Activated CD8-positive, alpha-beta memory T cell treated with anti-CD3 and anti-CD28 coated beads, Interleukin-2, amount 10 ng/mL, durations not matched to agents 7 days and 5 days (primary cell): ENCODE measurements around the gene MRPS34. TPM values are rescaled to one million over a fixed set of nuclear protein-coding genes. Genes with fewer than 3 reads are reported as not detected.
"Not testable (repeated sequence)": the region's sequence is repeated elsewhere in the genome, so short reads cannot be mapped to it uniquely, and the experiment has no call there.

ENCODE experiments used
- ATAC-seq: fragments of 150-1000 bp; cut with Tn5 transposase; one replicate; pipeline ENCODE4 v1.10.0; 2021; ENCODE audit warnings: moderate library complexity
- CTCF ChIA-PET: fragments of 350-600 bp; sonication (Branson Sonifier 250); formaldehyde crosslinking; loops from one replicate; lab custom pipeline; 2021; ENCODE audit warnings: antibody characterized with exemption; lab: Charles Lee
- DNase-seq: peaks from one replicate; pipeline ENCODE4 v3.0.0-alpha.2; 2020
- H3K27ac Mint-ChIP-seq: one replicate; pipeline ENCODE4 v1.8.0; 2021; ENCODE audit warnings: mild to moderate bottlenecking, mixed read lengths
- H3K27me3 Mint-ChIP-seq: one replicate; pipeline ENCODE4 v1.8.0; 2021; ENCODE audit warnings: mixed read lengths
- H3K36me3 Mint-ChIP-seq: one replicate; pipeline ENCODE4 v1.8.0; 2021; ENCODE audit warnings: mild to moderate bottlenecking, mixed read lengths
- H3K4me1 Mint-ChIP-seq: one replicate; pipeline ENCODE4 v1.8.0; 2021; ENCODE audit warnings: mixed read lengths
- H3K4me3 Mint-ChIP-seq: one replicate; pipeline ENCODE4 v1.8.0; 2021; ENCODE audit warnings: mild to moderate bottlenecking, moderate library complexity, mixed read lengths
- H3K9me3 Mint-ChIP-seq: one replicate; pipeline ENCODE4 v1.8.0; 2022; ENCODE audit warnings: low read depth, mixed read lengths
- total RNA-seq, 2 experiments: library from RNA; stranded (reverse); gene quantifications; one replicate each; pipeline ENCODE4 v1.2.3, GENCODE V29; 2021

MRPS34 gene
- total RNA-seq, 2 experiments from 2014 or later, result 134 to 154 TPM

DNA sequence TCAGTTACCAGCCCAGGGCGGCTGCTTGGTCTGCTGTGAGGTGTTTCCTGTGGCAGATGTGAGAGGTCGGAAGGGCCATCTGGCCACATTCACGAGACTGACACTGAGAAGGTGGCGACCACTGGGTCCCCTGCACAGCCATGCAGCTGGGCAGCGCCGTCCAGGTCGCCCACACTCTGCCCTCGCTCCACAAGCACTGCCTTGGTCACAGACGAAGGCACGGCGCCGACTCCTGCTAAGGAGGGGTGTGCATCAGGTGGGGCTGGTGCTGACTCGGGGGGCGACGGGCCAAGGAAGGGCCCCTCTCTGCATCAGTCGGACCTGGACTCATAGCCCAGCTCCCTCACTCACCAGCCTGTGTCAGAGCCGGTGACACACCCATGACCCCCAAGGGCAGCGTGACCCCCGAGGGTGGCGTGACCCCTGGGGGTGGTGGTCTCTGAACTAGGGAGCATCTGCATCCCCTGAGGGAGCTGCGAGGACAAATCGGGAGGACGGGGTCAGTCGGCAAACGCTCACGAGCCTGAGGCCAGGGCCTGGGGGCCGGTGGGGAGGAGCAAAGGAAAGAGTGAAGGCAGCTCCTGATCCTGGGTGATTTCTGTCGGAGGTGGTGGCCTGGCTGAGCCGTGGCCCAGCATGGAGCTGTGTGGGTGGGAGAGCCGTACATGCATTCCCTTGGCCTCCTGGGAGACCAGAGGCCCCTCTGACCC is 32.0 kb downstream of the MRPS34 start:
- CTCF ChIA-PET, result no interaction called here
- no peaks in the 10 kb centered on the region for H3K4me1 Mint-ChIP-seq
- no peak for ATAC-seq
- H3K4me3 Mint-ChIP-seq, result no peak overlapping the region
- H3K27me3 Mint-ChIP-seq, result no peaks in the 10 kb centered on the region
- H3K9me3 Mint-ChIP-seq, result no peaks in the 10 kb centered on the region
- H3K36me3 Mint-ChIP-seq, result peaks cover 2% of the 10 kb centered on the region
- no peak overlapping the region for H3K27ac Mint-ChIP-seq
- no peak for DNase-seq

DNA sequence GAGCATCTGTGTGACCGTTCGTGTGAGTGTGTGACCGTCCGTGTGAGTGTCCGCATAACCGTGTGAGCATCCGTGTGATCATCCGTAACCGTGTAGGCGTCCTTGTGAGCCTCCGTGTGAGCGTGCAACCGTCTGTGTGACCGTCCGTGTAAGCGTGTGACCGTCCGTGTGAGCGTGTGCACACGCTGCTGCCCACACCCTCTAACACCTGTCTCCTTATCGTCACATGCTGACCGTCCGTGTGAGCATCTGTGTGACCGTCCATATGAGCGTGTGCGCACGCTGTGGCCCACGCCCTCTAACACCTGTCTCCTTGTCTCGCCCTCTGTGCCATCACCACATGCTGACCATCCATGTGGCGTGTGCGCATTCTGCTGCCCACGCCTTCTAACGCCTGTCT is 32.7 kb downstream of the MRPS34 start:
- DNase-seq (no peak), ATAC-seq (no peak)
- Mint-ChIP-seq H3K27me3 (no peaks in the 10 kb centered on the region), H3K4me1 (no peaks in the 10 kb centered on the region), H3K4me3 (no peak overlapping the region), H3K9me3 (no peaks in the 10 kb centered on the region), H3K27ac (no peak overlapping the region), H3K36me3 (peaks cover 2% of the 10 kb centered on the region)
- CTCF ChIA-PET, result no interaction called here

DNA sequence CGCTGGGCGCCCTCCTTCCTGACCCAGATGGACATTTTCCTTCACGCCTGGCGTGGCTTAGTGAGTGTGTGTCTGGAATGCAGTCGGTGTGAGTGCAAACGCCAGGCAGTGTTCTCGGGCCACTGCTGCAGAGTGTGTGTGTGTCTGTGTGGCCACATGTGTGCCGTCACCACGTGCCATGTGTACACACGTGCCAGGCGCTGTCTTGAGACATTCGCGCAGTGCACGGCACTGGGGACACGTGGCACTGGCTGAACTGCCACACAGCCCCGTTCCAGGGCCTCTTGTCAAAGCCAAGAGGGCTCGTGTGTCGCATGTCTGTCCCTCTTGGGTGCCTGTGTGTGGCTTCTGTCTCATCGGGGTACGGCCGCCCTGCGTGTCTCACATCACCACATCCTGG is 38.1 kb downstream of the MRPS34 start:
- DNase-seq (no peak), ATAC-seq (no peak)
- peaks cover 4% of the 10 kb centered on the region for H3K9me3 Mint-ChIP-seq
- H3K36me3 Mint-ChIP-seq, result peaks cover 10% of the 10 kb centered on the region
- H3K4me3 Mint-ChIP-seq, result no peak overlapping the region
- no peaks in the 10 kb centered on the region for H3K4me1 Mint-ChIP-seq
- no peak overlapping the region for H3K27ac Mint-ChIP-seq
- CTCF ChIA-PET, result no interaction called here
- H3K27me3 Mint-ChIP-seq, result no peaks in the 10 kb centered on the region

DNA sequence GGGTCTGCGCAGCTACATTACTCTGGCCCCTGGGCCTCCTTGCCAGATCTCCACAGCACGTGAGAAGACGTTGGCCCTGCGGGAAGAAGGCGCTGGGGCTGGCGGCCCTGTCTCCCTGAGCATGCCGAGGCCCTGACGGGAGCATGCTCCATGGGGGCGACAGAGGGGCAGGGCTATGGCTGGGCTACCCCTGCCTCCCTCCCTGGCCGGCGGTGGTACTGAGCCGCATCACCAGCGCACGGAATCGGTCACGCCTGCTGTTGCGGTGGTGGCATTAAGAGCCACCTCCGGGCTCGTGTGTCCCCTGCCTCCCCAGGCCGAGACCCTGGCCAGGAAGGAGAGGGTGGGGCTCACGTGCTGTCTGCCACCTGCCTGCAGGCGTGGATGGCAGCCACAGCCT is 38.8 kb downstream of the MRPS34 start:
- Mint-ChIP-seq H3K9me3 (peaks cover 4% of the 10 kb centered on the region), H3K4me1 (no peaks in the 10 kb centered on the region), H3K27ac (no peak overlapping the region), H3K4me3 (no peak overlapping the region), H3K27me3 (no peaks in the 10 kb centered on the region), H3K36me3 (peaks cover 13% of the 10 kb centered on the region)
- DNase-seq, result no peak
- CTCF ChIA-PET, result no interaction called here
- ATAC-seq, result no peak

DNA sequence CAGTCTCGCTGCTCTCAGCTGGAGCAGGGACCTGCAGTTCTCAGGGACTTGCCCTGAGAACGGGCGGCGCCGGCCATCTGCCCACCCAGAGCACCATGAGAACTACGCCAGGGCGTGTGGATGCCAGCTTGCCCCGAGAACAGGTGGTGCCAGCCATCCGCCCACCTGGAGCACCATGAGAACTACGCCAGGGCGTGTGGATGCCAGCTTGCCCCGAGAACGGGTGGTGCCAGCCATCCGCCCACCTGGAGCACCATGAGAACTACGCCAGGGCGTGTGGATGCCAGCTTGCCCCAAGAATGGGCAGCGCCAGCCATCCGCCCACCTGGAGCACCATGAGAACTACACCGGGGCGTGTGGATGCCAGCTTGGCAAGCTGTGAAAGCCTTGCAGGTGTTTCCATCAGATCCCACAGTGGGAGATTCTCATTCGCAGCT is 40.4 kb downstream of the MRPS34 start:
- ATAC-seq, H3K27me3 Mint-ChIP-seq, H3K4me1 Mint-ChIP-seq, DNase-seq, H3K9me3 Mint-ChIP-seq, H3K27ac Mint-ChIP-seq, H3K4me3 Mint-ChIP-seq: not testable (repeated sequence)
- CTCF ChIA-PET, result interaction anchor here (1.3 to 2.1 kb wide), 2 partner anchors 13 kb away, joined by 4 to 6 read pairs; no protein-coding TSS in a partner anchor
- H3K36me3 Mint-ChIP-seq, result peaks cover 16% of the 10 kb centered on the region

DNA sequence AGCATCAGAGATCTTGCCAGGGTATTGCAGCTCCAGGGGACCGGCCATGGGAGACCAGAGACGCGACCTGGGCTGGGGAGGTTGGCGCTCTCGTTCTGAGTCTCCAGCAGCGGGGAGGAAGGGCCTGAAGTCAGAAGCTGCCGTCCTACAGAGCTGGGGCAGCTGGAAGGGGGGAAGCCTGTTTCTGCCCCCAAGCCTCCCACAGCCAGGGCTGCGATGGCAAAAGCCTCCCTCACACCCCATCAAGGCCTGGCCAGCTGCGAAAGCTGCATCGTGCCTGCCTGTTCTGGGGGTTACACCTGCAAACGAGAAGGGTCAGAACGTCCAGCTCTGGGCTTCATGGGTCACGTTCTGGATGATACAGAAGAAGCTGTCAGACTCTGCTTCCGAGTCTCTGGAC is 40.9 kb downstream of the MRPS34 start:
- Mint-ChIP-seq H3K36me3 (peaks cover 18% of the 10 kb centered on the region), H3K27ac (no peak overlapping the region), H3K4me3 (no peak overlapping the region), H3K9me3 (peaks cover 4% of the 10 kb centered on the region), H3K4me1 (no peaks in the 10 kb centered on the region), H3K27me3 (no peaks in the 10 kb centered on the region)
- DNase-seq (no peak), ATAC-seq (no peak)
- CTCF ChIA-PET, result interaction anchor here (1.3 to 2.1 kb wide), 2 partner anchors 12 to 14 kb away, joined by 4 to 6 read pairs; no protein-coding TSS in a partner anchor

DNA sequence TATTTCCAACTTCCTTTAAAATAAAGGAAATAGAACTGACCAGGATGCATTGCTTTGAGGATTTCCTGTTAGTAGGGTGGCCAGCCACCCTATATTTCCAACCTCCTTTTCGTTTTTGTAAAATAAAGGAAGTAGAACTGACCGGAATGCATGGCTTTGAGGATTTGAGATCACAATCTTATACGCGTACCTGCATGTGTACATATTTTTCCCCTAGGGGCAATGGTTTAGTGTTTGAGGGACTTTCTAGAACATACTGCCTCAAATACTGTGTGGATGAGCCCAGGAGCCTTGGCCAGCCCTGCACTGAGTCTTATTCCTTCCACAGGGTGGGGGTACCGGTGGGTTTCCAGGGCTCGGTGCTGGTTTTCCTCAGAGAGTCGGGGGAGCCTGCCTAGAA is 41.3 kb downstream of the MRPS34 start:
- Mint-ChIP-seq H3K27ac (no peak overlapping the region), H3K27me3 (no peaks in the 10 kb centered on the region), H3K4me1 (peaks cover 2% of the 10 kb centered on the region), H3K36me3 (peaks cover 21% of the 10 kb centered on the region), H3K9me3 (peaks cover 4% of the 10 kb centered on the region), H3K4me3 (no peak overlapping the region)
- CTCF ChIA-PET, result interaction anchor here (1.3 kb wide), 1 partner anchor 14 kb away, joined by 4 read pairs; no protein-coding TSS in a partner anchor
- no peak for DNase-seq
- no peak for ATAC-seq

DNA sequence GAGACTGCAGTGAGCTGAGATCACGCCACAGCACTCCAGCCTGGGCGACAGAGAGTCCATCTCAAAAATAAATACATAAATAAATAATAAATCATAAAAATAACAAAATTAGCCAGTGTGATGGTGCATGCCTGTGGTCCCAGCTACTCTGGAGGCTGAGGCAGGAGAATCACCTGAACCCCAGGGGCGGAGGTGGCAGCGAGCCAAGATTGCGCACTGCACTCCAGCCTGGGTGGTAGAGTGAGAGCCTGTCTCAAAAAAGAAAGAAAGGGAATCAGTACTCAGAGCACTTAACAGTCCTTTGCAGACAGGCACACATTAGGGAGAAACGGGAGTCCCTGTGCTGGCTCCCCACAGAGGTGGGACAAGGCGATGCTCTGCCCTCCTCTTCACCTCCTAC is 41.9 kb downstream of the MRPS34 start:
- Mint-ChIP-seq H3K4me3 (no peak overlapping the region), H3K27me3 (no peaks in the 10 kb centered on the region), H3K27ac (no peak overlapping the region), H3K36me3 (peaks cover 21% of the 10 kb centered on the region), H3K4me1 (peaks cover 2% of the 10 kb centered on the region), H3K9me3 (peaks cover 4% of the 10 kb centered on the region)
- ATAC-seq (no peak), DNase-seq (no peak)
- CTCF ChIA-PET, result no interaction called here

DNA sequence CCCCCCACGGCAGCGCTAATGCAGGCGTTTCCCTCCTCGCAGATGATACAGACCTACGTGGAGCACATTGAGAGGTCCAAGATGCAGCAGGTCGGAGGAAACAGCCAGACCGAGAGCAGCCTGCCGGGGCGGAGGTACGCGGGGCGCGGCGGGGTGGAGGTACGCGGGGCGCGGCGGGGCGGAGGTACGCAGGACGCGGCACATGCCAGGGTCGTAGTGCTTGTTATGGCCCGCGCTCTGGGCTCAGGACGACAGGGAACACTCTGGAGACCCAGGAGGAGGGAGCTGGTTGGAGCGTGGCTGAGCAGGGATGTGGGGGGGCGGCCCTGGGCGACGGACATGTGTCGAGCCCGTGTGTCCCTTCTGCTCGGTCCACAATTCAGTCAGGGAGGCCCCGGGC is 43.5 kb downstream of the MRPS34 start:
- Mint-ChIP-seq H3K9me3 (no peaks in the 10 kb centered on the region), H3K4me3 (no peak overlapping the region), H3K27me3 (no peaks in the 10 kb centered on the region)

DNA sequence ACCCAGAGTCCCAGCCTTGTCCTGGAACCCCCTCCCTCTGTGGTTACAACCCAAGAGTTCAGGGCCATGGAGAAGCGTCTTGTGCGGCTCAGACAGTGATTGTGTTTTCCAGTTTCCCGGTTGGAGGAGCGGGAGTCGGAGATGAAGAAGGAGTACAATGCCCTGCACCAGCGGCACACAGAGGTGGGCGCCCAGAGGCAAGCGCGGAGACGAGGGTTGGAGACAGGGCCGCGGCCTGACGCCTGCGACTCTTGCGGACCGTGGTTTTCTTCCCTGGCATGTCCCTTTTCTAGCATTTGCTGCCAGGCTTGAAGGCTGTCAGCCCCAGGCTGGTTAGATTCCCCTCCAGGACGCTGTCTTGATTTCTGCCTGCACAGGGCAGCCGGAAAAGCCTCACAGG is 43.9 kb downstream of the MRPS34 start:
- ATAC-seq (no peak), DNase-seq (no peak)
- Mint-ChIP-seq H3K4me1 (peaks cover 2% of the 10 kb centered on the region), H3K27ac (no peak overlapping the region), H3K36me3 (peaks cover 21% of the 10 kb centered on the region), H3K27me3 (no peaks in the 10 kb centered on the region), H3K4me3 (no peak overlapping the region), H3K9me3 (no peaks in the 10 kb centered on the region)
- CTCF ChIA-PET, result interaction anchor here (1.4 kb wide), 1 partner anchor 23 kb away, joined by 4 read pairs; the partner anchor contains the start of gene MAPK8IP3

More for the DNA sequence above, 43.5 kb downstream of the MRPS34 start:
- DNase-seq (no peak), ATAC-seq (no peak)
- peaks cover 21% of the 10 kb centered on the region for H3K36me3 Mint-ChIP-seq
- no peak overlapping the region for H3K27ac Mint-ChIP-seq
- CTCF ChIA-PET, result no interaction called here
- peaks cover 2% of the 10 kb centered on the region for H3K4me1 Mint-ChIP-seq

DNA sequence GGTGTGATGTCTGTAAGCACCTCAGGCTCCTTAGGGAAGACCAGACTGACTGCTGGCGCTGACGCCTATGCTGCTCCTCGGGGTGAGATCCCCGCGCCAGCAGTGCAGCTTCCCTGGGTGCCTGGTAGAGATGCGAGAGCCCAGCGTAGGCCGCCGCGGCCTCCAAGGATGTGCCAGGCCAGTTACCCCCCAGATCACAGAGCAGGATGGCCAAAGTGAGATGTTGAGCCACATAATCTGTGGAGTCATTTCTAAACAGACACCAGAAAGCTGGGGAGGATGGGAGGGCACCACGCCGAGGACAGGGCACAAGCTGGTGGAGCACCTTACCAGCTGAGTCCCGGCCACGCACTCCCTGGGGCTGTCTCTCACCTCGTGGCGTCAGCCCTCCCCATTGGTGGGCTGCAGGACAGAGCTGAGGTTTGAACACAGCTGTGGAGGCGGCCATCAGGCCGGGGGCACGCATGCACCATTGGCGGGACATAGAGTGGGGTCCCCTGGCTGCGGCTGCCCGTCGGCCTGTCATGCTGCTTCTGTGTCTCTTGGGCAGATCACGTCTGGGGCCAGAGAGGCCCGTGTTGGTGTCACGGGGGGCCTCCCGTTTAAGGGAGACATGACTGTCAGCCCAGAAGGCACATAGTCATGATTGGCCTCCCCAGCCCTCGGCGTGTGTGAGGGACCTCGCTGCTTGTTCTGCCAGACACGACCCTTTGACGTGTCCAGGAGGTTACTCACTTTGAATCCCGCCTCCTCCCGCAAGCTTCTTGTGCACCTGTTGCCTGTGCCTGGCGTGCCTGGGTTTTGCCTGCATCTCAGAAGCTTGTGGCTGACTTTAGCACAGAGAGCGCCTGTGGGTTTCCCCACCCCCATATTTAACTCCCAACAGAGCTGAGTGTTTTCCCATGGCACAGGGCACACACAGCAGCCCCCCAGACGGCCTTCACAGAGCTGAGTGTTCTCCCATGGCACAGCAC is 45.0 kb downstream of the MRPS34 start:
- Mint-ChIP-seq H3K27me3 (no peaks in the 10 kb centered on the region), H3K36me3 (peaks cover 14% of the 10 kb centered on the region), H3K9me3 (no peaks in the 10 kb centered on the region), H3K4me3 (no peak overlapping the region), H3K4me1 (peaks cover 11% of the 10 kb centered on the region), H3K27ac (no peak overlapping the region)
- DNase-seq (no peak), ATAC-seq (no peak)
- CTCF ChIA-PET, result interaction anchor here (1.4 kb wide), 1 partner anchor 22 kb away, joined by 4 read pairs; the partner anchor contains the start of gene MAPK8IP3

DNA sequence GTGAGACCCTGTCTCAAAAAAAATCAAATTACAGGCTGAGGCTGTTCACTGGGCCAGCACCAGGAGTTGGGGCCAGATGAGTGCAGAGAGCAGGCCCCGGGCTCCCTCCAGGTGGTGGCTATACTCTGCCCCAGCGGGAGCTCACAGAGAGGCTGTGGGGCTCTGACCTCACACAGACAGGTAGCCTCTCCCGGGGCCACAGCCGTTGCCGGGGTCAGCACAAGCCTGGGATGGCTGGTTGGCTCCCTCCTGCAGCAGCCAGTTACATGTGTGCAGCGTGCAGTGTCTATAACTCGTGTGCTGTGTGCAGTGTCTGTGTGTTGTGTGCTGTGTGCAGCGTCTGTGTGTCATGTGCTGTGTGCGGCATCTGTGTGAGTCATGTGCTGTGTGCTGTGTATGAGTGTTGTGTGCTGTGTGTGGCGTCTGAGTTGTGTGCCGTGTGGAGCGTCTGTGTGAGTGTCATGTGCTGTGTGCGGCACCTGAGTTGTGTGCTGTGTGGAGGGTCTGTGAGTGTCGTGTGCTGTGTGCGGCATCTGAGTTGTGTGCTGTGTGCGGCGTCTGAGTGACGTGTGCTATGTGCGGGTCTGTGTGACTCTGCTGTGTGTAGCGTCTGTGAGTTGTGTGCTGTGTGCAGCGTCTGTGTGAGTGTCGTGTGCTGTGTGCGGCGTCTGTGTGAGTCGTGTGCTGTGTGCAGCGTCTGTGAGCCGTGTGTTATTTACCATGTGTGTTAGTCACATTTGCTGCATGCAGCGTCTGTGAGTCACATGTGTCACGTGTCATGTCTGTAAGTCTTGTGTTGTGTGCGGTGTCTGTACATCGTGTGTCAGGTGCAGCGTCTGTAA is 46.1 kb downstream of the MRPS34 start:
- CTCF ChIA-PET, result no interaction called here
- H3K27ac Mint-ChIP-seq, result no peak overlapping the region
- no peaks in the 10 kb centered on the region for H3K9me3 Mint-ChIP-seq
- H3K36me3 Mint-ChIP-seq, result peaks cover 11% of the 10 kb centered on the region
- peaks cover 20% of the 10 kb centered on the region for H3K4me1 Mint-ChIP-seq
- no peaks in the 10 kb centered on the region for H3K27me3 Mint-ChIP-seq
- DNase-seq (no peak), ATAC-seq (no peak)
- H3K4me3 Mint-ChIP-seq, result no peak overlapping the region

DNA sequence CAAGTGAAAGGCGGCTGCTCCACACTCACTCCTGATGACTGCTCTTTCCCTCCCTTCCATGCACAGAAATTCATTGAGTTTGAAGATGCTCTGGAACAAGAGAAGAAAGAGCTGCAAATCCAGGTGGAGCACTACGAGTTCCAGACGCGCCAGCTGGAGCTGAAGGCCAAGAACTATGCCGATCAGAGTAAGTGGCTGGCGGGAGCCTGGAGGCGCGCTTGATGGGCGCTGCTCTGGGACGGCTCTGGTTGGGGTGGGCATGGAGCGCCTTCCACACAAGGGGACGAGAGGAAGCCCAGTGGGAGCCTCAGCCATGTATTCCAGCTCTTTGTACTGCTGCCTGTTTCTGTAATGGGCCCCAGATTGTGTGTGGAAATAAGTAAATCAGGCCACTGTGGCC is 48.4 kb downstream of the MRPS34 start:
- H3K9me3 Mint-ChIP-seq, result no peaks in the 10 kb centered on the region
- no peaks in the 10 kb centered on the region for H3K27me3 Mint-ChIP-seq
- H3K4me1 Mint-ChIP-seq, result peaks cover 34% of the 10 kb centered on the region
- no peak overlapping the region for H3K27ac Mint-ChIP-seq
- H3K4me3 Mint-ChIP-seq, result no peak overlapping the region
- CTCF ChIA-PET, result interaction anchor here (1.3 to 1.8 kb wide), 6 partner anchors 21 to 361 kb away, joined by 3 to 5 read pairs (median 4); no protein-coding TSS in a partner anchor
- DNase-seq (no peak), ATAC-seq (no peak)
- H3K36me3 Mint-ChIP-seq, result peaks cover 12% of the 10 kb centered on the region
